ENCODE results near the gene SIK3.

The SIK3 gene

DNA sequence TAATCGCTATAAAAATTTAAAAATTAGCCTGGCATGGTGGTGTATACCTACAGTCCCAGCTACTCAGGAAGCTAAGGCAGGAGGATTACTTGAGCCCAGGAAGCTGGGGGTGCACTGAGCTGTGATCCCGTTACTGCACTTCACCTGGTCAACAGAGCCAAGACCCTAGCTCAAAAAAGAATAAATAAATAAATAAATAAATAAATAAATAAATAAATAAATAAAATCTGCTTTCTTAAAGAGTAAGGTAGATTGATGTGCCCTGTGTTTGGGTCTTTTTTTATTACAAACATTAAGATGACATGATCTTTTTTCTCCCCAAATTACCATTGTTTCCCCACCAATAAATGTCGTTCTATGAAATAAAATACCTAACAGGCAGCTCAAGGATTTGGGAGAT, 146.5 kb downstream of the SIK3 start:
- TF ChIP-seq, protein P1, sequence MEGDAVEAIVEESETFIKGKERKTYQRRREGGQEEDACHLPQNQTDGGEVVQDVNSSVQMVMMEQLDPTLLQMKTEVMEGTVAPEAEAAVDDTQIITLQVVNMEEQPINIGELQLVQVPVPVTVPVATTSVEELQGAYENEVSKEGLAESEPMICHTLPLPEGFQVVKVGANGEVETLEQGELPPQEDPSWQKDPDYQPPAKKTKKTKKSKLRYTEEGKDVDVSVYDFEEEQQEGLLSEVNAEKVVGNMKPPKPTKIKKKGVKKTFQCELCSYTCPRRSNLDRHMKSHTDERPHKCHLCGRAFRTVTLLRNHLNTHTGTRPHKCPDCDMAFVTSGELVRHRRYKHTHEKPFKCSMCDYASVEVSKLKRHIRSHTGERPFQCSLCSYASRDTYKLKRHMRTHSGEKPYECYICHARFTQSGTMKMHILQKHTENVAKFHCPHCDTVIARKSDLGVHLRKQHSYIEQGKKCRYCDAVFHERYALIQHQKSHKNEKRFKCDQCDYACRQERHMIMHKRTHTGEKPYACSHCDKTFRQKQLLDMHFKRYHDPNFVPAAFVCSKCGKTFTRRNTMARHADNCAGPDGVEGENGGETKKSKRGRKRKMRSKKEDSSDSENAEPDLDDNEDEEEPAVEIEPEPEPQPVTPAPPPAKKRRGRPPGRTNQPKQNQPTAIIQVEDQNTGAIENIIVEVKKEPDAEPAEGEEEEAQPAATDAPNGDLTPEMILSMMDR (conservative IDR thresholded peaks at IDR 0.05; ENCODE audit: low read depth, low read length), result no peak
- H3K9ac ChIP-seq, result no peak overlapping the region

DNA sequence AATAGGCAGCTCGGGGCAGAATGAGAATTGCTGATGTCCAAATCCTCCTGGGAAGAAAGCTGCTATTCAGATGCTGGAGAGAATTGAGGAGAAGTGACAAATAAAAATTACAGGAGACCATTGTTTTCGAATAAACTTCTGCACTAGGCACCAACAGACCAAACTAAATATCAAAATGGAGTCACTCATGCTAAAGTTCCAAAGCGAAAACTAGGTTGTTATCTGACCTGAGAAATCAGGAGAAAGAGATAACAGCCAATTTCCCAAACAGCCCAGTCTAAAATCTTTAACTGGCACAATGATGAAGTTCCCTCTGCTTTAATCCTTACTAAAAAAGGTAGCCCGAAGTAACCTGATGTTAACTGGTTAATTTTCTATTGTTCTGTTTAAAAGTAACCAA, 148.0 kb downstream of the SIK3 start:
- H3K27me3 ChIP-seq (ENCODE audit: insufficient read depth, low read depth), result no peaks in the 10 kb centered on the region
- no peaks in the 10 kb centered on the region for H3K36me3 ChIP-seq (ENCODE audit: insufficient read depth)
- no peak overlapping the region for H3K27ac ChIP-seq
- TF ChIP-seq, protein P1 (conservative IDR thresholded peaks at IDR 0.05; ENCODE audit: low read depth, low read length), result no peak
- no peaks in the 10 kb centered on the region for H4K20me1 ChIP-seq (ENCODE audit: insufficient read depth)
- H2AFZ ChIP-seq (ENCODE audit: low read depth), result no peak overlapping the region
- no peaks in the 10 kb centered on the region for H3K4me1 ChIP-seq (ENCODE audit: low read depth, poor library complexity, severe bottlenecking)
- H3K79me2 ChIP-seq (ENCODE audit: insufficient read depth, low read depth), result no peaks in the 10 kb centered on the region
- H3K4me2 ChIP-seq, result no peak overlapping the region
- H3K9ac ChIP-seq, result no peak overlapping the region
- no peak overlapping the region for H3K4me3 ChIP-seq (IDR thresholded peaks at IDR 0.05; ENCODE audit: insufficient read depth, low read depth, low read length)

More for the DNA sequence above, 146.5 kb downstream of the SIK3 start:
- Histone ChIP-seq H3K4me2 (no peak overlapping the region), H3K79me2 (ENCODE audit: insufficient read depth, low read depth) (no peaks in the 10 kb centered on the region), H3K4me1 (ENCODE audit: low read depth, poor library complexity, severe bottlenecking) (no peaks in the 10 kb centered on the region), H3K27me3 (ENCODE audit: insufficient read depth, low read depth) (no peaks in the 10 kb centered on the region), H2AFZ (ENCODE audit: low read depth) (no peak overlapping the region), H4K20me1 (ENCODE audit: insufficient read depth) (no peaks in the 10 kb centered on the region), H3K27ac (no peak overlapping the region), H3K36me3 (ENCODE audit: insufficient read depth) (no peaks in the 10 kb centered on the region), H3K4me3 (IDR thresholded peaks at IDR 0.05; ENCODE audit: insufficient read depth, low read depth, low read length) (no peak overlapping the region)

DNA sequence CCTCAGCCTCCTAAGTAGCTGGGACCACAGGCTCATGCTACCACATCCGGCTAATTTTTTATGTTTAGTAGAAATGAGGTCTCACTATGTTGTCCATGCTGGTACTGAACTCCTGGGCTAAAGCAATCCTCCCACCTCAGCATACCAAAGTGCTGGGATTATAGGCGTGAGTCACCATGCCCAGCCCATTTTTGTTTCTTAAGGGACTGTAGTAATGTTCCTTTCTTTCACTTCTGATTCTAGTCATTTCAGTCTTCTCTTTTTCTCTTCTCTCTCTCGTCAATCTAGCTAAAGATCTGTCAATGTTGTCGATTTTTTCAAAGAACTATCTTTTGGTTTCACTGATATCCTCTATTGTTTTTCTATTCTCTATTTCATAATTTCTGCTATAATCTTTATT, 149.8 kb downstream of the SIK3 start:
- H4K20me1 ChIP-seq (ENCODE audit: insufficient read depth), result no peaks in the 10 kb centered on the region
- H3K4me1 ChIP-seq (ENCODE audit: low read depth, poor library complexity, severe bottlenecking), result no peaks in the 10 kb centered on the region
- H3K4me3 ChIP-seq (IDR thresholded peaks at IDR 0.05; ENCODE audit: insufficient read depth, low read depth, low read length), result no peak overlapping the region
- H3K27ac ChIP-seq, result no peak overlapping the region
- no peaks in the 10 kb centered on the region for H3K27me3 ChIP-seq (ENCODE audit: insufficient read depth, low read depth)
- TF ChIP-seq, protein P1 (conservative IDR thresholded peaks at IDR 0.05; ENCODE audit: low read depth, low read length), result no peak
- no peak overlapping the region for H3K9ac ChIP-seq
- no peak overlapping the region for H2AFZ ChIP-seq (ENCODE audit: low read depth)
- H3K79me2 ChIP-seq (ENCODE audit: insufficient read depth, low read depth), result no peaks in the 10 kb centered on the region
- no peak overlapping the region for H3K4me2 ChIP-seq
- H3K36me3 ChIP-seq (ENCODE audit: insufficient read depth), result no peaks in the 10 kb centered on the region

GRCh38 chr11:116946414-116946813, 151.8 kb downstream of the SIK3 start:
- Histone ChIP-seq H4K20me1 (ENCODE audit: insufficient read depth) (no peaks in the 10 kb centered on the region), H2AFZ (ENCODE audit: low read depth) (no peak overlapping the region), H3K27me3 (ENCODE audit: insufficient read depth, low read depth) (no peaks in the 10 kb centered on the region), H3K4me3 (IDR thresholded peaks at IDR 0.05; ENCODE audit: insufficient read depth, low read depth, low read length) (no peak overlapping the region), H3K9ac (no peak overlapping the region), H3K36me3 (ENCODE audit: insufficient read depth) (no peaks in the 10 kb centered on the region), H3K27ac (no peak overlapping the region), H3K79me2 (ENCODE audit: insufficient read depth, low read depth) (no peaks in the 10 kb centered on the region), H3K4me2 (no peak overlapping the region), H3K4me1 (ENCODE audit: low read depth, poor library complexity, severe bottlenecking) (no peaks in the 10 kb centered on the region)
- TF ChIP-seq, protein P1 (conservative IDR thresholded peaks at IDR 0.05; ENCODE audit: low read depth, low read length), result no peak
